ENCODE measurements around the gene RAB5A. TPM values are rescaled to one million over a fixed set of nuclear protein-coding genes. Genes with fewer than 3 reads are reported as not detected.
"Not testable (repeated sequence)": the region's sequence is repeated elsewhere in the genome, so short reads cannot be mapped to it uniquely, and the experiment has no call there.

RAB5A gene
- total RNA-seq, 1 donor: 100 TPM

GRCh38 chr3:20022954-20023622 lies 76.2 kb downstream of the RAB5A start:
- no peak for TF ChIP-seq CTCF (IDR thresholded peaks at IDR 0.05; ENCODE audit: insufficient read depth, low read depth, low read length)
- DNase-seq (ENCODE audit: low read depth): no peak

DNA sequence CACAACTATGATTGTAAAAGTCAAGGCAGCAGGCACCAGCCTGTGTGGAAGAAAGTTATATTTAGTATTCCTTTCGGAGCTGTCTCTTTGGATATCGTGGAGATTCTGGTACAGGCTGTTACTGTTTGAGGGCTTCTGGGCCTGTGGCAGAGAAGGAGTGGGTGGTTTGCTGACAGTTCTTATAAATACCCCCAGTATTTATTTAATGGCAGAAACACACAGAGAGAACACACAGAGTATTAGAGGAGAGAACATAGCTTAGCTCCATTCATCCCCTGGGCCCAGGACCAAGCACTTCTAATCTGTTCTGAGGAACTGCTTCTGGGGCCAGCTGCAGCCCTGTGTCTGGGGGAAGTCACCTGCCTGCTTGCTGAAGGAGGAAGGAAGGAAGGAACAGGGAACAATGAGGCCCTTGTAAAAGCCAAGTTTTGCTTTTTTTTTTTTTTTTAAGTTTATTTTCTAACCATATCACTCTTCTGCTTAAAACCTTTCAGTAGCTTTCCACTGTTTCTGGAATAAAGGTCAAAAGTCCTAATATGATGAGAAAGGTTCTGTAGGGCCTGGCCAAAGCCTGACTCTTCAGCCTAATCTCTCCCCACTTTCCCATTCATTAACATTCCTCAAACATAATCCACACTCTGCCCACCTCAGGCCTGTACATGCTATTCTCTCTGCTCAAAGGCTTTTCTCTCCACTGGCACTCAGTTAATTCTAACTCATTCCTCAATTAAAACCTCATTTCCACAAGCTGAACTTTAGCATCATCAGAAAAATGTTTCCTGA lies 76.9 kb downstream of the RAB5A start:
- H3K4me3 ChIP-seq (ENCODE audit: low read depth, low read length): no peak overlapping the region
- no peak for DNase-seq (ENCODE audit: low read depth)
- TF ChIP-seq CTCF (IDR thresholded peaks at IDR 0.05; ENCODE audit: insufficient read depth, low read depth, low read length): no peak

More at GRCh38 chr3:20022954-20023622, 76.2 kb downstream of the RAB5A start:
- H3K4me3 ChIP-seq (ENCODE audit: low read depth, low read length): no peak overlapping the region

GRCh38 chr3:20027136-20027535 lies 80.2 kb downstream of the RAB5A start:
- no peak overlapping the region for H3K4me3 ChIP-seq (ENCODE audit: low read depth, low read length)
- DNase-seq (ENCODE audit: low read depth): no peak
- TF ChIP-seq CTCF (IDR thresholded peaks at IDR 0.05; ENCODE audit: insufficient read depth, low read depth, low read length): no peak

- no peak for TF ChIP-seq CTCF (IDR thresholded peaks at IDR 0.05; ENCODE audit: insufficient read depth, low read depth, low read length)
- DNase-seq (ENCODE audit: low read depth): no peak
Observed at GRCh38 chr3:20028905-20029331, 82.0 kb downstream of the RAB5A start.

DNA sequence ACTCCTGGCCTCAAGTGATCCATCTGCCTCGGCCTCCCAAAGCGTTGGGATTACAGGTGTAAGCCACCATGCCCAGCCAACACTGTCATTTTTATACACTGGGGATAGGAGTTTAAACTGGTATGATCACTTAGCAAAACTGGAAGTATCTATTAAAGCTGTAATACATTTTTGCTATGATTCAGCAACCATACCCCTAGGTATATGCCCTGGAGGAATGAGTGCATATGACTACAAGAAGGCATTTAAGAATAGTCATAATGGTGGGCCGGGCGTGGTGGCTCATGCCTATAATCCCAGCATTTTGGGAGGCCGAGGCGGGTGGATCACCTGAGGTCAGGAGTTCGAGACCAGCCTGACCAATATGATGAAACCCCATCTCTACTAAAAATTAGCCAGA lies 85.0 kb downstream of the RAB5A start:
- not testable (repeated sequence) for DNase-seq (ENCODE audit: low read depth); H3K4me3 ChIP-seq (ENCODE audit: low read depth, low read length)

More at GRCh38 chr3:20028905-20029331, 82.0 kb downstream of the RAB5A start:
- no peak overlapping the region for H3K4me3 ChIP-seq (ENCODE audit: low read depth, low read length)

Small RNA genes within 50 kb of the gene (small RNA-seq; reads per million reads assigned to genes)
- gene RNU4-85P (not detected), gene RPL39P18 (not detected)

Other genes starting within 250 kb of the RAB5A start
- gene EFHB, start 12.9 kb upstream of the RAB5A start, total RNA-seq: under 0.01 TPM in 1 of 2 replicates, not detected in the other
- gene PP2D1, start 65.2 kb downstream of the RAB5A start, total RNA-seq: not detected in 2 replicates
- gene KAT2B, start 93.3 kb downstream of the RAB5A start, total RNA-seq: 9.7 and 12.5 TPM in 2 replicates
- gene SGO1, start 239.1 kb downstream of the RAB5A start, total RNA-seq: 3.9 and 7.8 TPM in 2 replicates

All from fibroblast of villous mesenchyme (primary cell).